Small intestine (tissue), 7 donors: ENCODE results near the gene METAP2. TPM values are rescaled to one million over a fixed set of nuclear protein-coding genes. Genes with fewer than 3 reads are reported as not detected.
A peak's percentile ranks its signal among the peaks of the same experiment; 100 is the strongest.
"Not testable (repeated sequence)": the region's sequence is repeated elsewhere in the genome, so short reads cannot be mapped to it uniquely, and the experiment has no call there.

Source experiments
- DNase-seq, 2 donors: peaks; one replicate each; pipeline versions ENCODE4 v3.0.0 to v3.0.0-alpha.2; 2013
- FAIRE-seq: peaks from 2 replicates; lab custom pipeline; 2012; peaks lifted over from hg19 to GRCh38; lab: Jason Lieb, UNC
- H3K27ac ChIP-seq, 3 donors: one replicate each; pipeline ENCODE4 v1.5.1; 2013; ENCODE audit warnings: low read length in 2 of 3, mild to moderate bottlenecking in 2 of 3, control low read depth in 1 of 3, inconsistent platforms in 1 of 3, low read depth in 1 of 3, moderate library complexity in 1 of 3
- H3K27me3 ChIP-seq, 3 donors: one replicate each; pipeline ENCODE4 v1.6.1; 2013; ENCODE audit warnings: low read length in 3 of 3, inconsistent platforms in 1 of 3; ENCODE audit not compliant: control insufficient read depth in 3 of 3, insufficient read depth in 3 of 3
- H3K36me3 ChIP-seq, 3 donors: one replicate each; pipeline ENCODE4 v1.6.1; 2013; ENCODE audit warnings: low read length in 3 of 3, inconsistent platforms in 1 of 3, low read depth in 1 of 3, mild to moderate bottlenecking in 1 of 3, moderate library complexity in 1 of 3; ENCODE audit not compliant: control insufficient read depth in 3 of 3, insufficient read depth in 2 of 3
- H3K4me1 ChIP-seq, 3 donors: one replicate each; pipeline ENCODE4 v1.6.1; 2013; ENCODE audit warnings: low read length in 2 of 3, inconsistent platforms in 1 of 3, low read depth in 1 of 3, mild to moderate bottlenecking in 1 of 3, moderate library complexity in 1 of 3; ENCODE audit not compliant: control insufficient read depth in 3 of 3, insufficient read depth in 2 of 3
- H3K4me3 ChIP-seq, 3 donors: one replicate each; pipeline ENCODE4 v1.5.1; 2013; ENCODE audit warnings: low read length in 3 of 3, control low read depth in 1 of 3, inconsistent platforms in 1 of 3, low read depth in 1 of 3, mild to moderate bottlenecking in 1 of 3, moderate library complexity in 1 of 3
- H3K9me3 ChIP-seq, 2 donors: one replicate each; pipeline ENCODE4 v1.6.1; 2013; ENCODE audit warnings: low read depth in 1 of 2, low read length in 1 of 2; ENCODE audit not compliant: control insufficient read depth in 2 of 2, insufficient read depth in 1 of 2
- WGBS, 3 donors: extraction: QIAGEN DNeasy Blood & Tissue Kit; methylation state at CpG; one replicate each; pipeline ENCODE4 v1.1.7; 2013; 5-methylcytosine and 5-hydroxymethylcytosine counted together
- polyA plus RNA-seq, 4 donors: library from polyadenylated mRNA; stranded (reverse) in 3 of 4; unstranded in 1 of 4; fragments of 200-250 nt in 3 of 4; fragments of 120-200 nt in 1 of 4; gene quantifications; one replicate each; pipeline versions ENCODE4 v1.2.1 to v1.2.3, GENCODE V29; 2013
- donor health status: healthy with polysubstance abuse.
- donor health status: control.
- donor health status: control.
- donor health status: Bipolar disorder and iron deficiency.
- donor health status: healthy.

Gene METAP2
- polyA plus RNA-seq, 4 donors: 45.0 to 88.0 (median 55.7) TPM

DNA sequence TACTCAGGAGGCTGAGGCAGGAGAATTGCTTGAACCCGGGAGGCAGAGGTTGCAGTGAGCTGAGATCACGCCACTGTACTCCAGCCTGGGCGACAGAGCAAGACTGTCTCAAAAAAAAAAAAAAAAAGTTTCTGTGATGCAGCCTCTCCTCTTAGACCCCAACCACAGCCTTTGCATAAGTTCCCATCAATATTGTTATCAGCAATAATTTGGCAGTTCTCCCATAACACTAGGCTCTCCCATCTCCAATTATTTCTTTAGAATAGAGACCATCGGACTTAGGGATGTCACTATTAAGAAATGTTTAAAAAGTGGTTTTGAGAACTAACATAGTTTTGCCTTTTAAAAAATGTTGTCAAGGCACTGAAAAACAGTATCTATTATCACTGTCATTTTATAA lies 10.2 kb upstream of the METAP2 start:
- H3K4me3 ChIP-seq, H3K27ac ChIP-seq, H3K36me3 ChIP-seq, H3K27me3 ChIP-seq, FAIRE-seq, DNase-seq, H3K4me1 ChIP-seq, H3K9me3 ChIP-seq: not testable (repeated sequence)
- WGBS, 3 donors: 62 to 73% (median 71%) methylated on average over 2 to 4 of the region's 4 CpGs

DNA sequence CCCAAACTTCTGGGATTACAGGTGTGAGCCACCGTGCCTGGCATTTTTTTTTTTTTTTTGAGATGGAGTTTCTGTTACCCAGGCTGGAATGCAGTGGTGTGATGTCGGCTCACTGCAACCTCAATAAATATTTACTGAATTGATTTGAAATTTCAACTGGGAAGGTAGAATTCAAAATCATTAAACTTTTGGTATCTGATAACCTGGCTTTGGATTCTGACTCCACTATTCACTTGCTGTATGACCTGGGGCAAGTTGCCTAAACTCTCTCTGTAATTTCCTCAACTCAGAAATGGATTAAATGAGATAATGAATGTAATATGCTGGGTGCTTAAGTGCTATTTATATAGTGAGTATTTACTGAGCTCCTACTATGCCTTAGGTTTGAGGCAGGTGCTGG lies 8.7 kb upstream of the METAP2 start:
- Histone ChIP-seq H3K27ac (no peak overlapping the region), H3K9me3 (no peaks in the 10 kb centered on the region), H3K27me3 (no peaks in the 10 kb centered on the region), H3K36me3 (no peaks in the 10 kb centered on the region), H3K4me1 (no peaks in the 10 kb centered on the region), H3K4me3 (no peak overlapping the region)
- 53 to 65% (median 54%) methylated on average over 2 of the region's 2 CpGs for WGBS, 3 donors
- no peak for DNase-seq
- FAIRE-seq: no peak

DNA sequence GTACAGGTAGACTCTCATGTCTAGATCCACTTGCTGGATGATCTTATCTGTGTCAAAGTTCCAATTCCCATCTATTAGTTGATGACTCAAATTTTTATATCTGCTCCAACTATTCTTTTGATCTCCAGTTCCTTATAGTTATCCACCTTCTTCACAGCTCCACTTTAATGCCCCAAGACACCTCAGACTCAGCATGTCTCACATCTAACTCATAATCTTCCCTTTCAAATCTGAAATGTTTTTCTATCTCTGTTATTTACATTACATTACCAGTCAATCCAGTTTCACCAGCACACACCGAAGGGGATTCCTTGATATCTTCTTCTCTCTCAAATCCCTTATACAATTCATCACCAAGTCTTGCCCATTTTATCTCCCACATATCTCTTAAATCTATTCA lies 3.7 kb upstream of the METAP2 start:
- WGBS, 3 donors: 50 to 76% (median 58%) methylated on average over 1 of the region's 1 CpG
- H3K9me3 ChIP-seq: no peaks in the 10 kb centered on the region
- no peaks in the 10 kb centered on the region for H3K27me3 ChIP-seq
- H3K27ac ChIP-seq: no peak overlapping the region
- FAIRE-seq: no peak
- DNase-seq: no peak
- no peak overlapping the region for H3K4me3 ChIP-seq
- H3K36me3 ChIP-seq: no peaks in the 10 kb centered on the region
- peaks cover 0 to 4% (median 0%) of the 10 kb centered on the region in 3 donors for H3K4me1 ChIP-seq

DNA sequence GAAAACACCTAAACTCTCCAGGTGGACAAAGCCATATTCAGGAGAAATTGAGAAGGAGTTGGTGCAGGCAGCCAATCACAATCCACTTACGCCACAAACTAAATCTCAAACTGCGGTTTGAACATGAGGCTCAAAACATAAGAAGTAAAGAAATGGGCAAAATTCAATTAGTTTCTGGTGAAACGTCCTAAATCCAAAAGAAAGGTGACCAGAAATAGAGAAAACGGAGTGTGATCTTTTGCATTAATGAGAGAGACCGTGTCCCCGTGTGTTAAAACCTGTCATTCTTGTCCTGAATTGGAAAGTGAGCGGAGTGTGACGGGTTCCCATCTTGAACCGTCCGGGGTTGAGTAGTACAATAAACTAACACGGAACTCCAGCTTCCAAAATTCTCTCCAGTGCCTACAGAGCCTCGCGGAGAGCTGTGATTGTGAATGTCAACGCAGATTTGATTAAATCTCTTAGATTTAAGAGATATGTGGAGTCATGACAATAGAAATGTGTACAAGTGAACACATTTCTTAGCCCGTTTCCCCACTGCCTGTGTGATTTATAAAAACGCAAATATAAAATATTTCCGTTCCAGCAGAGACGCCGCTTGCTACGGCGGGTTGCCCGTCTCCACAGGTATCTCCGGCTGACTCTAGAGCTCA lies 595 bp upstream of the METAP2 start:
- Histone ChIP-seq H3K27ac (peak overlapping the region; percentile 84 to 98 (median 93)), H3K4me1 (peaks cover 0 to 5% (median 3%) of the 10 kb centered on the region in 3 donors), H3K27me3 (no peaks in the 10 kb centered on the region), H3K4me3 (peak overlapping the region; percentile 55 to 99 (median 78)), H3K36me3 (peaks cover 0 to 12% (median 0%) of the 10 kb centered on the region in 3 donors), H3K9me3 (no peaks in the 10 kb centered on the region)
- 0 to 1% (median 0%) methylated on average over 23 of the region's 23 CpGs for WGBS, 3 donors
- no peak for FAIRE-seq
- peak; percentile 66 to 70 for DNase-seq

GRCh38 chr12:95474660-95474958 lies 657 bp downstream of the METAP2 start:
- Histone ChIP-seq H3K4me3 (peak overlapping the region; percentile 78 to 99 (median 84)), H3K27me3 (no peaks in the 10 kb centered on the region), H3K4me1 (peaks cover 0 to 5% (median 3%) of the 10 kb centered on the region in 3 donors), H3K36me3 (peaks cover 0 to 18% (median 4%) of the 10 kb centered on the region in 3 donors), H3K9me3 (no peaks in the 10 kb centered on the region), H3K27ac (peak overlapping the region in 2 of 3 donors; percentile 93 to 98)
- DNase-seq (peak; percentile 14 to 51), FAIRE-seq (no peak)
- 0 to 1% (median 1%) methylated on average over 16 of the region's 16 CpGs for WGBS, 3 donors

DNA sequence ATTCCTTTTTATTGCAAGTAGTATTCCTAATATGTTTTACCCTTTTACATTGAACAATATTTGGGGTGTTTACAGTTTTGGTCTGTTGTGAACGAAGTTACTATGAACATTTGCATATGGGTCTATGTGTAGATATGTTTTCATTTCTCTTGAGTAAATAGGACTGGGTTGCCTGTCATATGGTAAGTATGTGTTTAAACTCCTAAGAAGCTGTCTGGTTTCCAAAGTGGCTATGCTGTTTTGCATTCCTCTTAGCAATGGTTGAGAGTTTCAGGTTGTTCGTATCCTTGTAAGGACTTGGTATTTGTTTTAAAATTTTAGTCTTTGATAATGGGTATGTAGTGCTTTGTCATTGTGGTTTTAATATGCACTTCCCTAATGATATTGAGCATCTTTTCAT lies 6.3 kb downstream of the METAP2 start:
- no peak overlapping the region for H3K27ac ChIP-seq
- DNase-seq (no peak), FAIRE-seq (no peak)
- H3K27me3 ChIP-seq: no peaks in the 10 kb centered on the region
- H3K9me3 ChIP-seq: no peaks in the 10 kb centered on the region
- peaks cover 3 to 35% (median 8%) of the 10 kb centered on the region in 3 donors for H3K36me3 ChIP-seq
- 71 to 85% (median 82%) methylated on average over 2 of the region's 2 CpGs for WGBS, 3 donors
- H3K4me3 ChIP-seq: no peak overlapping the region
- peaks cover 0 to 6% (median 1%) of the 10 kb centered on the region in 3 donors for H3K4me1 ChIP-seq

DNA sequence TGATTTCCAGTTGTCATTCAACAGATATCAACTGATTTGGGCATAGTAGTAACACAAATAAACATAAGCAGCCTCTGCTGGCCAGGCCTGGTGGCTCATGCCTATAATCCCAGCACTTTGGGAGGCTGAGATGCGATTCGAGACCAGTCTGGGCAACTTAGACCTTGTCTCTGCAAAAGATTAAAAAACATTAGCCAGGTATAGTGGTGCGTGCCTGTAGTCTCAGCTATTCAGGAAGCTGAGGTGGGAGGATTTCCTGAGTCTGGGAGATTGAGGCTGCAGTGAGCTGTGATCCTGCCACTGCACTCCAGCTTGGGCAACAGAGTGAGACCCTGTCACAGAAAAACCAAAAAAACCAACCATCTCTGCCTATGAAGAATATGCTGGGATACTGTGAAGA lies 7.1 kb downstream of the METAP2 start:
- DNase-seq (no peak), FAIRE-seq (no peak)
- Histone ChIP-seq H3K27me3 (no peaks in the 10 kb centered on the region), H3K4me1 (peaks cover 0 to 3% (median 0%) of the 10 kb centered on the region in 3 donors), H3K36me3 (peaks cover 3 to 35% (median 8%) of the 10 kb centered on the region in 3 donors), H3K4me3 (no peak overlapping the region), H3K27ac (no peak overlapping the region), H3K9me3 (no peaks in the 10 kb centered on the region)
- WGBS, 3 donors: 78 to 89% (median 78%) methylated on average over 3 of the region's 3 CpGs

DNA sequence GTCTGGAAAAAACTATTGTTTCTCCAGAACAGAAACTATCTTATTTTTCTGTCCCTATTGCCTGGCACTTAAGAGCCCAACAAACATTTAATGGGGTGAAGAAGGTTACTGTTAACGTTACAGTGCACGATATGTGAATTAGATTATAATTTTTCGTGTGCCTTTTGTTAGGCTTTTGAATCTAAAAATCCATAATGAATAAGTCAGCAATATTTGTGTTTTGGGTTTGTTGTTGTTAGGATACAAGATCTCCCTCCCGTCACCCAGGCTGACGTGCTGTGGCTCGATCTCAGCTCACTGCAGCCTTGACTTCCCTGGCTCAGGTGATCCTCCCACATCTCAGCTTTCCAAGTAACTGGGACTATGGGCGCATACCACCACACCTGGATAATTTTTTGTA lies 7.9 kb downstream of the METAP2 start:
- no peak overlapping the region for H3K4me3 ChIP-seq
- peaks cover 5 to 35% (median 8%) of the 10 kb centered on the region in 3 donors for H3K36me3 ChIP-seq
- DNase-seq: no peak
- peaks cover 0 to 3% (median 0%) of the 10 kb centered on the region in 3 donors for H3K4me1 ChIP-seq
- H3K27ac ChIP-seq: no peak overlapping the region
- FAIRE-seq: no peak
- H3K27me3 ChIP-seq: no peaks in the 10 kb centered on the region
- 88 to 94% (median 92%) methylated on average over 7 of the region's 7 CpGs for WGBS, 3 donors
- no peaks in the 10 kb centered on the region for H3K9me3 ChIP-seq

DNA sequence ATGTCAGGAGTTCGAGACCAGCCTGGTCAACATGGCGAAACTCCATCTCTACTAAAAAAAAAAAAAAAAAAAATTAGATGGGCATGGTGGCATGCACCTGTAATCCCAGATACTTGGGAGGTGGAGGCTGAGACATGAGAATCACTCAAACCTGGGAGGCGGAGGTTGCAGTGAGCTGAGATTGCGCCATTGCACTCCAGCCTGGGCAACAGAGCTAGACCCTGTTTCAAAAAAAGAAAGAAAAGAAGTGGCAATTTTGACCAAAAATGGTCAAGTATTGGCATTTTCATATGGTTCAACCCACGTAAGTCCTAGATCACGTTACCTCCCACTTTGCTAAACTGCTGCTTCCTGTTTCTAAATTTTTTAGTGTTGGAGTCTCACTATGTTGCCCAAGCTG lies 8.6 kb downstream of the METAP2 start:
- DNase-seq, H3K27ac ChIP-seq, H3K4me1 ChIP-seq, FAIRE-seq, H3K9me3 ChIP-seq, H3K27me3 ChIP-seq, H3K4me3 ChIP-seq: not testable (repeated sequence)
- WGBS, 3 donors: 88 to 95% (median 93%) methylated on average over 6 of the region's 6 CpGs
- H3K36me3 ChIP-seq: peaks cover 5 to 31% (median 8%) of the 10 kb centered on the region in 3 donors
